ENCODE data around the gene MBD1.

MBD1 gene

GRCh38 chr18:50282521-50283335 lies 1.4 kb upstream of the MBD1 start:
- Histone ChIP-seq H3K4me1 (ENCODE audit: low read length) (peaks cover 25% of the 10 kb centered on the region), H4K20me1 (ENCODE audit: insufficient read depth, low read length) (no peaks in the 10 kb centered on the region), H3K27ac (ENCODE audit: low read length) (no peak overlapping the region), H3K27me3 (replicated peaks; ENCODE audit: insufficient read depth, low read length) (no peaks in the 10 kb centered on the region), H3F3A (ENCODE audit: insufficient read depth, low read length) (no peaks in the 10 kb centered on the region), H3K79me2 (ENCODE audit: low read length) (peaks cover 66% of the 10 kb centered on the region), H3K36me3 (replicated peaks; ENCODE audit: insufficient read depth, low read length) (peaks cover 11% of the 10 kb centered on the region), H3K9me2 (replicated peaks; ENCODE audit: insufficient read depth, low read length) (no peaks in the 10 kb centered on the region), H3K9ac (ENCODE audit: low read length) (no peak overlapping the region), H3K4me2 (ENCODE audit: low read depth, low read length) (0 out of 2 replicates have a peak overlapping the region, but pooled peaks have one; percentile 97), H3K4me3 (ENCODE audit: low read length) (peak overlapping the region; percentile 81; the same call in 1 of the 2 replicates), H2AFZ (ENCODE audit: low read length) (no peak overlapping the region), H3K9me3 (replicated peaks; ENCODE audit: insufficient read depth, low read length) (no peaks in the 10 kb centered on the region)
- no peak for DNase-seq
- no peak for TF ChIP-seq EZH2 (optimal IDR thresholded peaks at IDR 0.05; ENCODE audit: low read depth, low read length)
- TF ChIP-seq EZH2phosphoT487 (IDR thresholded peaks at IDR 0.05; ENCODE audit: low read length) = no peak
- no peak for TF ChIP-seq CTCF (IDR thresholded peaks at IDR 0.05; ENCODE audit: low read length)

GRCh38 chr18:50281972-50282520 lies 723 bp upstream of the MBD1 start:
- H3K36me3 ChIP-seq (replicated peaks; ENCODE audit: insufficient read depth, low read length) = peaks cover 12% of the 10 kb centered on the region
- peak overlapping the region; percentile 81 for H3K4me3 ChIP-seq (ENCODE audit: low read length)
- no peaks in the 10 kb centered on the region for H3K9me2 ChIP-seq (replicated peaks; ENCODE audit: insufficient read depth, low read length)
- peaks cover 25% of the 10 kb centered on the region for H3K4me1 ChIP-seq (ENCODE audit: low read length)
- H3K27ac ChIP-seq (ENCODE audit: low read length) = peak overlapping the region; percentile 96
- no peaks in the 10 kb centered on the region for H4K20me1 ChIP-seq (ENCODE audit: insufficient read depth, low read length)
- H2AFZ ChIP-seq (ENCODE audit: low read length) = peak overlapping the region; percentile 98
- peak overlapping the region; percentile 81 for H3K9ac ChIP-seq (ENCODE audit: low read length)
- no peak for TF ChIP-seq EZH2phosphoT487 (IDR thresholded peaks at IDR 0.05; ENCODE audit: low read length)
- TF ChIP-seq CTCF (IDR thresholded peaks at IDR 0.05; ENCODE audit: low read length) = no peak
- no peak for TF ChIP-seq EZH2 (optimal IDR thresholded peaks at IDR 0.05; ENCODE audit: low read depth, low read length)
- DNase-seq = no peak
- peaks cover 62% of the 10 kb centered on the region for H3K79me2 ChIP-seq (ENCODE audit: low read length)
- no peaks in the 10 kb centered on the region for H3K9me3 ChIP-seq (replicated peaks; ENCODE audit: insufficient read depth, low read length)
- no peaks in the 10 kb centered on the region for H3K27me3 ChIP-seq (replicated peaks; ENCODE audit: insufficient read depth, low read length)
- H3F3A ChIP-seq (ENCODE audit: insufficient read depth, low read length) = no peaks in the 10 kb centered on the region
- H3K4me2 ChIP-seq (ENCODE audit: low read depth, low read length) = peak overlapping the region; percentile 97

- Histone ChIP-seq H3K27me3 (replicated peaks; ENCODE audit: insufficient read depth, low read length) (no peaks in the 10 kb centered on the region), H3K4me1 (ENCODE audit: low read length) (peaks cover 19% of the 10 kb centered on the region), H3K9ac (ENCODE audit: low read length) (peak overlapping the region; percentile 81), H3K4me3 (ENCODE audit: low read length) (peak overlapping the region; percentile 81), H3K36me3 (replicated peaks; ENCODE audit: insufficient read depth, low read length) (peaks cover 21% of the 10 kb centered on the region), H4K20me1 (ENCODE audit: insufficient read depth, low read length) (no peaks in the 10 kb centered on the region), H3F3A (ENCODE audit: insufficient read depth, low read length) (no peaks in the 10 kb centered on the region), H3K4me2 (ENCODE audit: low read depth, low read length) (peak overlapping the region; percentile 97), H3K27ac (ENCODE audit: low read length) (peak overlapping the region; percentile 96; the same call in 1 of the 2 replicates), H2AFZ (ENCODE audit: low read length) (peak overlapping the region; percentile 98), H3K9me3 (replicated peaks; ENCODE audit: insufficient read depth, low read length) (no peaks in the 10 kb centered on the region), H3K79me2 (ENCODE audit: low read length) (peaks cover 57% of the 10 kb centered on the region), H3K9me2 (replicated peaks; ENCODE audit: insufficient read depth, low read length) (no peaks in the 10 kb centered on the region)
- TF ChIP-seq EZH2phosphoT487 (IDR thresholded peaks at IDR 0.05; ENCODE audit: low read length) = no peak
- TF ChIP-seq EZH2 (optimal IDR thresholded peaks at IDR 0.05; ENCODE audit: low read depth, low read length) = no peak
- TF ChIP-seq CTCF (IDR thresholded peaks at IDR 0.05; ENCODE audit: low read length) = no peak
- DNase-seq = no peak
Observed at GRCh38 chr18:50280707-50281294, 522 bp downstream of the MBD1 start.
